Fibroblast of gingiva (primary cell): ENCODE results near the gene CYP26A1.
"Not testable (repeated sequence)": the region's sequence is repeated elsewhere in the genome, so short reads cannot be mapped to it uniquely, and the experiment has no call there.

Experiments used
- DNase-seq: peaks from one replicate; pipeline ENCODE4 v3.0.0-alpha.2; 2011; ENCODE audit warnings: low read depth

CYP26A1 gene

DNA sequence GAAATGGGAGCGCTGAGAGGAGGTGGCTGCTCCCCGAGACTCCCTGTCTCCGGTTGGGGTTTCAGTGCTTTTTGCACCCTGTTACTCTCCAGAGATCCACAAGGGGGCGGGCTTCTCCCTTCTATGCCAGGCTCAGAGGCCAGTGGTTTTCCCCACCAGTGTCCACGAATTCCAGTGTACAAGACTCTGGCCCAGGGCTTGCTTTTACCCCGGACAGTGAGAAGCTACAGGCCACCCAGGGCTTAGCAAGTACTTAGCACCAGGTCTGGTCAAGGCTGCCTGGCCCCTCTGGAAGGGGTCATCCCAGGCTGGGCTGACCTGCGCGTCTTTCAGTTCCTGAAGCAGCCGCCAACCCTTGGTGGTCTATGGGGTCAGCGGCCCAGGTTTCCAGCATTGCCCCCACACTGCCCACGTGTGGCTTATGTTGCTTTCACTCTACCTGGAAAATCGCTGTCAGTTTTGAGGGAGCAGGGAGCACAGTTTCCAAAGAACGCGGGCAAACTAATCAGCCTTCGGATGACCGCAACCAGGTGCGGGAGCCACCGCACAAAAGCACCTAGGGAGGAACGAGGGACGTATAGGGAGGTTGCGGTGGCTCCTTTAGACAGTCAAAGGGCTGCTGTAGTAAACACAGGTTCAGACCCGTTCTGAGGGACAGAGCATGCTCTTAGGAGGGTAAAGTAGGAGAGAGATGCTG is 6.8 kb downstream of the CYP26A1 start:
- peak; percentile 19 for DNase-seq

DNA sequence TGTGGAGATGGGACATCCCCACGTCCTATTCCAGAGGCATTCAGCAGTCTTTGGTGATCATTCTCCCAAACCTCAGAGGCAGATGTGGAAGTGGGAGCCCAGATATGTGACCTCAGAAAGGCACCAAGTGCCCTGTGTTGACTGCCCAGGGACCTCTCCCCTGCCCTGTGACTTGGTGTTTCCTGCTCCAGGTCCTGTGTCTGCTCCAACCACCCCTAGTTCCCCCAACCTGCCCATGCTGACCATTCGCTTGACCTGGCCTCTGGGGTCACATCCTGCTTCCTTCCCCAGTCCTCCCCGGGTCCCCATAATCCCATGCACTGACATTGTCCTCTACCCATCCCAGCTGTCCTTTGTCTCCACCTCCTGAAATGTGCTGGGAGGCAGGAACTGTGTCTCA is 7.6 kb downstream of the CYP26A1 start:
- DNase-seq = no peak

DNA sequence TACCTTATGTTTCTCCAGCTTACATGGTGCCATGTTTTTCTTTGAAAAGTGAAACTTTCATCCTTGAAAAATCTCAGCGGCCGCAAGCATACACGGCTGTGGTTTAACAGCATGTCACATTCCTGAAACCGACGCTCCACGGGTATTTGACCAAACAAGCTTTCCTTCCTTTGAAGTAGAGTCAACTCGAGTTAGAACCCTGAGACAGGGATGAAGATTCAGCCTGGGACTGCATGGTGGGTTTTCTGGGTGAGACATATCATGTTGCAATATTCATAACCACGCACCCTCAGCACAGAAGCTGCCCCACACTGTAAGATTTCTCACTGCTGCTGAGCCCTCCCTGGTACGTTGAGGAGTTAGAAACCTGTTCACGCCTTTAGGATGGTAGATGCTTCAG is 8.1 kb downstream of the CYP26A1 start:
- no peak for DNase-seq

GRCh38 chr10:93083743-93084539 is 10.2 kb downstream of the CYP26A1 start:
- DNase-seq = no peak

- DNase-seq = no peak
These were observed 11.7 kb downstream of the CYP26A1 start for GRCh38 chr10:93085272-93085859.

- no peak for DNase-seq
These were observed 12.6 kb downstream of the CYP26A1 start for GRCh38 chr10:93086289-93086688.

DNA sequence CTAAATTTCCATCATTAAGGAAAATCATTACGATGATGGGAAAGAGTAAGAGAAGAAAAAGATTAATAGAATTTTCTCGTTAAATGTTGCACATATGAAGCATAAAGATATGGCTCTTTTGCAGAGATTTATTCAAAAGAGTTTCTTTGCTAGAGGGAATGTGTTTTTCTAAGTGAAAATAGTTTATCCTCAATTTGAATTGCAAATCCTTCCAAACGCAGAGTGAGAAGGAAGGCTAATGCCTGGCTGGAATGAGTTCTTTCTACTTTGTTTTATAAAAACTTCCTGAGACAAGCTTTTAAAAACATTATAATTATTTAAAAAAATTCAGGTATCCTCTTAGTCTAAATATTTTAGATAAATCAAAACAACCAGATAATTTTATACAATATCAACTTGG is 14.2 kb downstream of the CYP26A1 start:
- DNase-seq = no peak

DNA sequence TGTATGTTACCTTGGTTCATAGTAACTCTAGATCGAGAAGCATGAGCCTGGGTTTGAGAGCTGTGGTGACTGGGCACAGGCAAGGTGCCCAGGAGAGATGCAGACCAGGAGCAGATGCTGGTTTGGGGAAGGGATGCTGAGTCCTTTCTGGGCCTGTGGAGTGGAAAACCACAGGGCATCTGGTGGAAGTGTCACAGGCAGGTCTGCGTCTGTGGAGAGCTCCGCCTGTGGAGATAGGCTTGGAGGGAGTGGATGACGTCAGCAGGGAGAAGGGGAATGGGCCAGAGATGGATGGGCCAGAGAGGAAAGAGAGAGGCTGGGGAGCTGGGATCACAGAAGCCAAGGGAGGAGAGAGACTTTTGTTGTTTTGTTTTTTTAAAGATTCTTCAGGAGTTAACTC is 14.8 kb downstream of the CYP26A1 start:
- no peak for DNase-seq

- DNase-seq = no peak
These were observed 16.9 kb downstream of the CYP26A1 start for GRCh38 chr10:93090619-93091018.

GRCh38 chr10:93091960-93092359 is 18.3 kb downstream of the CYP26A1 start:
- DNase-seq = no peak

GRCh38 chr10:93095225-93095624 is 21.5 kb downstream of the CYP26A1 start:
- DNase-seq = no peak

DNA sequence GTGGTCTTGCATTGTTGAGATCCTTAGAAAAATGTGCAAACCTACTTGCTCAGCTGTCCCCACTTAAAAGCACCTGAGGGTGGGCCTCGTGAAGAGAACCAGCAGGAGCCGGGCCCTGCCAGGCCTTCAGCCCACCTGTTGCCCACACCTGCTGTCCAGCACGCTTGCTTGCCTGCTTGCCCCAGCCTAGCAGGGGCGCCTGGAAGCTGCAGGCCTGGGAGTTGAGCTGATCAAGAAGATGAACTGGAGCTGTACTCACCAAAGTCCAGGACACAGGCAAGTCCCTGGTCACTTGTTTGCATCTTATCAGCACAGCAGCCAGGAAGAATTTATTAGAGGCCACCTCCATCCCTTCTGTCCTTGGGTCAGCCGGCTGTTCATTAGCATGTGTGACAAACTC is 23.2 kb downstream of the CYP26A1 start:
- DNase-seq = no peak

DNA sequence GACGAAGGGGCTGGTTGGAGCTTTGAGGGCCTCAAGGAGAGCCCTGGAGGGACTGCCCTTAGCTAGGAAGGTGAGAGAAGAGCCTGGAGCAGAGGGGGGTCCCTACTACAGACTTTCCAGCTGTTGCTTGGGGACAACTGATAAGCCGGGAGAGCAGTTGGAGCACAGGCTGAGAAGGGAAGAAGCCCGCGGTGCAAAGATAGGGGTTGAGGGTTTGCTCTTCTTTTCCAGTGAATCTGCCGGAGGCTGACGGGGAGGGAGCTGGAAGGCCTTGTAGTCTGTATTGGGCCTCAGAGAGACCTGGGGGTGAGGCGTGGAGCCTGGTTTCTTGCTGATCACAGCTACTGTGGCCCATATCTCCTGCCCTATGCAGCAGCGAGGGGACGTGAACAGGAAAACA is 23.7 kb downstream of the CYP26A1 start:
- no peak for DNase-seq

DNA sequence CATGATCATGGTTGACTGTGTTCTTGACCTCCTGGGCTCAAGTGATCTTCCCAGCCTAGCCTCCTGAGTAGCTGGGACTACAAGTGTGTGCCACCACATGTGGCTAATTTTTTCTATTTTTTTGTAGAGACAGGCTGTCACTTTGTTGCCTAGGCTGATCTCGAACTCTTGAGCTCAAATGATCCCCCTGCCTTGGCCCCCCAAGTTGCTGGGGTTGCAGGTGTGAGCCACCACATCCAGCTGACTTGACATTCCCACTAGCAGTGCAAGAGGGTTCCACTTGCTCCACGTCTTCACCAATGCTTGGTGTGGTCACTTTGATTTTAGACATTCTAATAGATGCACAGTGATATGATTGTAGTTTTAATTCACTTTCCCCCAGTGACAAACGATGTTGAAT is 25.1 kb downstream of the CYP26A1 start:
- no peak for DNase-seq

DNA sequence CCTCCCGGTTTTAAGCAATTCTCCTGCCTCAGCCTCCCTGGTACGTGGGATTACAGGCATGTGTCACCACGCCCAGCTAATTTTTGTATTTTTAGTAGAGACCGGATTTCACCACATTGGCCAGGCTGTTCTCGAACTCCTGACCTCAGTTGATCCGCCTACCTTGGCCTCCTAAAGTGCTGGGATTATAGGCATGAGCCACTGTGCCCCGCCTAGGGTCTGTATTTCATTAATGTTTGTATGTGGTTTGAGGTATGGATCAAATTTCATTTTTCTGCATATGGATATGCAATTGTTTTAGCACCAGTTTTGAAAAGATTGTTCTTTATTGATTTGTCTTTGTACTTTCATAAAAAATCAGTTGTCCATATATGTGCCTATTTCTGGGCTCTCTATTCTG is 26.0 kb downstream of the CYP26A1 start:
- no peak for DNase-seq

- DNase-seq = not testable (repeated sequence)
These were observed 27.5 kb downstream of the CYP26A1 start for GRCh38 chr10:93101148-93101547.

- no peak for DNase-seq
These were observed 30.3 kb downstream of the CYP26A1 start for GRCh38 chr10:93103953-93104352.

- no peak for DNase-seq
These were observed 33.0 kb downstream of the CYP26A1 start for GRCh38 chr10:93106631-93107072.

DNA sequence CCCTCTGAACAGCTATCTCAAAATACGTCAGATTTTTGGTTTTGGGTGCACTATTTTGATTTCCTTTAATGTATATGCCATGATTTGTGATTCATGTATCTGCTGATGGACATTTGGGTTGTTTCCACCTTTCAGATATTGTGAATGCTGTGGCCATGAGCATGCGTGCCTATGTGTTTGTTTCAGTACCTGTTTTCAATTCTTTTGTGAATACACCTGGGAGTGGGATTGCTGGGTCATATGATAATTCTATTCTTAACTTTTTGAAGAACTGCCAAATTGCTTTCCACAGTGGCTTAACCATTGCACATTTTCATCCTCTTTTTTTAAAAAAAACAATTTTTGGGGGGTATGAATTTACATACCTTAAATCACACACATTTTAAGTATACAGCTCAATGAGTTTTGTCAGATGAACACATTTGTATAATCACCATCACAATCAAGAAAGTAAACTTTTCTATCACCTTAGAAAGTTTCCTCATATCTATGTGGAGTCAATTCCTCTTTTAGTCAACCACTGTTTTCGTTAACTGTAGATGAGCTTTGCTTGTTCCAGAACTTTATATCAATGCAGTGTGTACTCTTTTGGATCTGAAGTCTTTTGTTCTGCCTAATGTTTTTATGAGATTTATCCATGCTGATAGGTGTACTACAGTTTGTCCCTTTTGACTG is 36.9 kb downstream of the CYP26A1 start:
- no peak for DNase-seq

DNA sequence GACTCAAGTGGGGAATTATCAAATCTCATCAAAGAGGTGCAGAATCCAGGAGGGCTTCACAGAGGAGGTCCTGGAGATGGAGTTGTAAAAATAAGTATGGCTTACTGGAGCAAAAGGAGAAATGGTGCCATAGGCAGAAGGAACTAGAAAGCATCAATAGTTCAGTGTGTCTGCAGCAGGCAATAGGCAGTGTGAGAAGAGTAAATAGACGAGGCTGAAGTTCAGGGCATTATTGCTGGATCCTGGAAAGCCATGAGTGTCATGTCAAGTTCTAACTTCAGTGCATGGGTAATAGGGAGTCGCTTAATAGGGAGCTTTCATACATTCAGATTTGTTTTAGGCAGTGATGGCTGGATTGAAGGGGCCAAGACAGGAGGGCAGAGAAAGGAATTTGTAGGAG is 39.3 kb downstream of the CYP26A1 start:
- no peak for DNase-seq

- peak; percentile 21 for DNase-seq
These were observed 42.1 kb downstream of the CYP26A1 start for GRCh38 chr10:93115661-93116383.

- no peak for DNase-seq
These were observed 47.6 kb downstream of the CYP26A1 start for GRCh38 chr10:93121311-93121710.
